H1 (cell line): ENCODE measurements around the gene TTC28. TPM values are rescaled to one million over a fixed set of nuclear protein-coding genes. Genes with fewer than 3 reads are reported as not detected.

Source experiments
- CHD7 ChIP-seq: fragments of 300-600 bp; sonication (generic); IDR thresholded peaks from 2 replicates; pipeline ENCODE4 v1.7.1; 2012; ENCODE audit warnings: low read length, moderate library complexity, mild to moderate bottlenecking, inconsistent platforms; ENCODE audit not compliant: insufficient replicate concordance
- POU5F1 ChIP-seq: IDR thresholded peaks from 2 replicates; pipeline ENCODE4 v1.6.1; 2011; ENCODE audit warnings: low read depth, mild to moderate bottlenecking, low read length, moderate library complexity
- polyA plus RNA-seq, 7 experiments: library from polyadenylated mRNA; depleted of rRNA in 3 of 7; stranded (reverse) in 5 of 7; unstranded in 2 of 7; fragments of >200 nt in 5 of 7; fragments of 200-250 nt in 2 of 7; gene quantifications; 1 replicate in 5 of 7; 2 replicates in 1 of 7; 4 replicates in 1 of 7; pipeline versions ENCODE4 v1.2.1 to v1.2.3, GENCODE V29; 2011 to 2013; ENCODE audit warnings: missing spikeins in 2 of 7, mixed read lengths in 2 of 7
- total RNA-seq: library from RNA; stranded (reverse); fragmentation: NEBNext Ultra II Directional; extraction: Animal tissue kit (Norgen Biotek cat#: 25700); gene quantifications from 2 replicates; pipeline ENCODE4 v1.2.1, GENCODE V29; 2021

The TTC28 gene
- total and polyA plus RNA-seq, 2 of the 8 experiments (the other 6 are each of a cell fraction or from before 2014, with no cell fraction given), result 2.6 to 12.6 TPM

GRCh38 chr22:28187612-28188011, 492.0 kb downstream of the TTC28 start (continued):
- TF ChIP-seq CHD7 (no peak), POU5F1 (0 out of 2 replicates have a peak, but pooled peaks have one; percentile 22)
